Endothelial cell of umbilical vein (primary cell): ENCODE measurements around the gene TCERG1. TPM values are rescaled to one million over a fixed set of nuclear protein-coding genes. Genes with fewer than 3 reads are reported as not detected.
A peak's percentile ranks its signal among the peaks of the same experiment; 100 is the strongest.

ENCODE experiments used
- BruUV-seq: library from RNA; stranded (reverse); fragments of 400-500 nt; replicated peaks from 2 replicates; lab custom pipeline; 2021; lab: Mats Ljungman, UMichigan
- CTCF ChIA-PET: fragments of 300-600, 350-600 bp; sonication (Branson Sonifier 250); formaldehyde crosslinking; loops from one replicate; lab custom pipeline; 2021; ENCODE audit warnings: antibody characterized with exemption, inconsistent platforms; lab: Charles Lee
- POLR2A ChIA-PET: fragments of 300-600, 350-600 bp; sonication (Branson Sonifier 250); formaldehyde crosslinking; loops from one replicate; lab custom pipeline; 2021; ENCODE audit warnings: antibody characterized with exemption, inconsistent platforms; lab: Charles Lee
- DNase-seq: peaks from one replicate; pipeline ENCODE4 v3.0.0-alpha.2; 2011; ENCODE audit warnings: low read depth, low spot score
- FAIRE-seq: peaks from 2 replicates; lab custom pipeline; 2011; peaks lifted over from hg19 to GRCh38; lab: Jason Lieb, UNC
- H2AFZ ChIP-seq: 2 replicates; pipeline ENCODE4 v1.6.0; 2012; ENCODE audit warnings: low read depth, low read length, control low read depth, inconsistent platforms
- H3K27ac ChIP-seq: 2 replicates; pipeline ENCODE4 v1.5.1; 2011; ENCODE audit warnings: low read depth, mild to moderate bottlenecking, control low read depth, low read length, moderate library complexity; ENCODE audit not compliant: insufficient read depth
- H3K27me3 ChIP-seq, 2 experiments: 2 replicates each; pipeline versions ENCODE4 v1.6.0 to v1.6.1; 2011; ENCODE audit warnings: low read length in 2 of 2, mixed read lengths in 1 of 2; ENCODE audit not compliant: control insufficient read depth in 2 of 2, insufficient read depth in 2 of 2
- H3K36me3 ChIP-seq, 2 experiments: 2 replicates in 1 of 2; 3 replicates in 1 of 2; pipeline ENCODE4 v1.5.1; 2011; ENCODE audit warnings: low read length in 2 of 2, mild to moderate bottlenecking in 1 of 2, moderate library complexity in 1 of 2; ENCODE audit not compliant: control insufficient read depth in 2 of 2, insufficient read depth in 2 of 2; ENCODE audit errors: extremely low read depth in 1 of 2
- H3K4me1 ChIP-seq: 3 replicates; pipeline ENCODE4 v1.5.1; 2011; ENCODE audit warnings: mild to moderate bottlenecking, low read length; ENCODE audit not compliant: control insufficient read depth, insufficient read depth; ENCODE audit errors: extremely low read depth
- H3K4me2 ChIP-seq: 2 replicates; pipeline ENCODE4 v1.6.1; 2011; ENCODE audit warnings: low read length, control low read depth, mixed read lengths; ENCODE audit not compliant: insufficient read depth
- H3K4me3 ChIP-seq, 3 experiments: fragments of 200-600 bp in 1 of 3; sonication (generic), shearing (Covaris generic) in 1 of 3; replicated peaks in 1 of 3; 2 replicates each; pipeline ENCODE4 v1.5.1; 2011 to 2016; ENCODE audit warnings: control low read depth in 3 of 3, low read length in 3 of 3, mild to moderate bottlenecking in 2 of 3, inconsistent platforms in 1 of 3, low read depth in 1 of 3, moderate library complexity in 1 of 3; ENCODE audit not compliant: insufficient read depth in 1 of 3
- H3K79me2 ChIP-seq: 2 replicates; pipeline ENCODE4 v1.6.0; 2012; ENCODE audit warnings: low read length, inconsistent platforms; ENCODE audit not compliant: control insufficient read depth, insufficient read depth
- H3K9ac ChIP-seq: replicated peaks from 2 replicates; pipeline ENCODE3; 2011; ENCODE audit warnings: low read length, control low read depth; ENCODE audit not compliant: insufficient read depth; ENCODE audit errors: extremely low read depth
- H3K9me1 ChIP-seq: replicated peaks from 3 replicates; pipeline ENCODE4 v1.6.0; 2011; ENCODE audit warnings: mild to moderate bottlenecking, low read length; ENCODE audit not compliant: control insufficient read depth, insufficient read depth; ENCODE audit errors: extremely low read depth
- H3K9me3 ChIP-seq: replicated peaks from 2 replicates; pipeline ENCODE4 v1.5.1; 2012; ENCODE audit warnings: low read length, inconsistent platforms; ENCODE audit not compliant: control insufficient read depth, insufficient read depth
- H4K20me1 ChIP-seq: replicated peaks from 2 replicates; pipeline ENCODE3; 2011; ENCODE audit warnings: mild to moderate bottlenecking, low read length; ENCODE audit not compliant: control insufficient read depth, insufficient read depth; ENCODE audit errors: extremely low read depth
- CTCF ChIP-seq, 2 donors: IDR thresholded peaks; 1 replicate in 1 of 2; 2 replicates in 1 of 2; pipeline ENCODE4 v1.5.1; 2011; ENCODE audit warnings: low read length in 2 of 2, mild to moderate bottlenecking in 2 of 2, moderate library complexity in 2 of 2, control low read depth in 1 of 2, inconsistent platforms in 1 of 2, low read depth in 1 of 2; ENCODE audit not compliant: insufficient read depth in 1 of 2; ENCODE audit errors: extremely low read depth in 1 of 2
- JUN ChIP-seq: IDR thresholded peaks from 2 replicates; pipeline ENCODE4 v1.6.1; 2011; ENCODE audit warnings: borderline replicate concordance, low read depth; ENCODE audit not compliant: insufficient read length, insufficient read depth
- MYC ChIP-seq: IDR thresholded peaks from one replicate; pipeline ENCODE4 v1.6.1; 2011; ENCODE audit warnings: mild to moderate bottlenecking, low read depth, low read length
- dilution Hi-C: fragments of 300-500 bp; cut with MboI; formaldehyde crosslinking; loops from one replicate; pipeline ENCODE4 v1.15.0; 2019; ENCODE audit warnings: low sequenced_read_pairs; ENCODE audit not compliant: extremely low pct_ligation_motif_present
- intact Hi-C: fragments of 100-400 bp; cut with micrococcal nuclease; formaldehyde crosslinking; loops from one replicate; pipeline ENCODE4 v1.10.0; 2022
- polyA plus RNA-seq, 4 experiments: library from polyadenylated mRNA; depleted of rRNA in 3 of 4; stranded (reverse) in 3 of 4; unstranded in 1 of 4; fragments of >200 nt; gene quantifications; 2 replicates each; pipeline versions ENCODE4 v1.2.1 to v1.2.3, GENCODE V29; 2011 to 2012; ENCODE audit warnings: missing spikeins in 1 of 4
- total RNA-seq: library from RNA; stranded (reverse); gene quantifications from 2 replicates; pipeline ENCODE4 v1.2.3, GENCODE V29; 2021

Gene TCERG1
- total and polyA plus RNA-seq, 2 donors (not counting 3 experiments of a cell fraction or from before 2014, with no cell fraction given), result 71.4 to 98.4 TPM

GRCh38 chr5:146466521-146467349, 19.6 kb downstream of the TCERG1 start:
- no peak overlapping the region for H2AFZ ChIP-seq
- ChIA-PET CTCF (interaction anchor here (0.8 to 1.5 kb wide), 7 partner anchors 8 to 722 kb away, joined by 3 to 9 read pairs (median 4); no protein-coding TSS in a partner anchor), POLR2A (interaction anchor here (0.6 kb wide), 1 partner anchor 1378 kb away, joined by 3 read pairs; no protein-coding TSS in a partner anchor)
- peaks cover 64% of the 10 kb centered on the region for H3K79me2 ChIP-seq
- peak; percentile 38 for FAIRE-seq
- no peaks in the 10 kb centered on the region for H3K27me3 ChIP-seq
- peak; percentile 21 to 32 for TF ChIP-seq CTCF (IDR thresholded peaks at IDR 0.05; ENCODE audit: extremely low read depth in 1 of 2, insufficient read depth in 1 of 2, low read depth in 1 of 2, low read length in 2 of 2)
- no peak for TF ChIP-seq JUN
- no peak for TF ChIP-seq MYC
- peaks cover 10% of the 10 kb centered on the region for H3K4me1 ChIP-seq
- H3K9me1 ChIP-seq, result no peaks in the 10 kb centered on the region
- no peak overlapping the region for H3K4me3 ChIP-seq
- intact Hi-C loops, result loop anchor here (1.0 kb wide), 1 partner anchor 62 kb away; no protein-coding TSS in a partner anchor
- dilution Hi-C loops, result no loop called here
- peaks cover 8 to 35% of the 10 kb centered on the region in 2 experiments for H3K36me3 ChIP-seq
- H3K9me3 ChIP-seq, result no peaks in the 10 kb centered on the region
- peak; percentile 58 for DNase-seq
- no TSS peak for BruUV-seq
- H3K9ac ChIP-seq, result no peak overlapping the region
- no peak overlapping the region for H3K4me2 ChIP-seq
- H4K20me1 ChIP-seq, result peaks cover 2% of the 10 kb centered on the region
- H3K27ac ChIP-seq, result no peak overlapping the region
